ENCODE measurements around the gene ZNF736. TPM values are rescaled to one million over a fixed set of nuclear protein-coding genes. Genes with fewer than 3 reads are reported as not detected.

ZNF736 gene
- total RNA-seq, 4 donors from 2014 or later: 2.4 to 9.2 (median 7.5) TPM

- no peak for TF ChIP-seq POLR2AphosphoS5 (IDR thresholded peaks at IDR 0.05)
- TF ChIP-seq EP300 (IDR thresholded peaks at IDR 0.05): no peak
- no peak for TF ChIP-seq POLR2A (IDR thresholded peaks at IDR 0.05)
- no peaks in the 10 kb centered on the region for H3K9me3 ChIP-seq
- WGBS, 2 donors (ENCODE audit: low coverage in 1 of 2): 86 to 88% methylated on average over 7 to 8 of the region's 9 CpGs
- ATAC-seq: no peak
- no peaks in the 10 kb centered on the region for H3K36me3 ChIP-seq
- H3K27ac ChIP-seq: no peak overlapping the region
- H3K4me1 ChIP-seq: peaks cover 0 to under 1% (median 0%) of the 10 kb centered on the region in 3 donors
- no peaks in the 10 kb centered on the region for H3K27me3 ChIP-seq
- no peak overlapping the region for H3K4me3 ChIP-seq
Observed at GRCh38 chr7:64300641-64301405, 12.9 kb upstream of the ZNF736 start.

GRCh38 chr7:64307254-64308015 is 6.3 kb upstream of the ZNF736 start:
- 3 to 11% methylated on average over 6 to 10 of the region's 33 CpGs for WGBS, 2 donors (ENCODE audit: low coverage in 1 of 2)
- no peaks in the 10 kb centered on the region for H3K9me3 ChIP-seq
- no peaks in the 10 kb centered on the region for H3K27me3 ChIP-seq

GRCh38 chr7:64308016-64308270 is 5.8 kb upstream of the ZNF736 start:
- peak overlapping the region; percentile 85 to 92 (median 90) for H3K27ac ChIP-seq

More at GRCh38 chr7:64307254-64308015, 6.3 kb upstream of the ZNF736 start:
- Histone ChIP-seq H3K36me3 (no peaks in the 10 kb centered on the region), H3K4me3 (peak overlapping the region; percentile 62 to 84), H3K27ac (peak overlapping the region; percentile 85 to 92 (median 90)), H3K4me1 (peaks cover 0 to 16% (median 0%) of the 10 kb centered on the region in 3 donors)
- peak in 1 of 2 donors; percentile 26 for TF ChIP-seq POLR2A (IDR thresholded peaks at IDR 0.05)
- no peak for TF ChIP-seq EP300 (IDR thresholded peaks at IDR 0.05)
- TF ChIP-seq CTCF (IDR thresholded peaks at IDR 0.05): peak in 2 of 4 experiments; percentile 22 to 51
- TF ChIP-seq POLR2AphosphoS5 (IDR thresholded peaks at IDR 0.05): peak; percentile 70
- ATAC-seq: peak; percentile 95

GRCh38 chr7:64310426-64310825 is 3.3 kb upstream of the ZNF736 start:
- Histone ChIP-seq H3K36me3 (no peaks in the 10 kb centered on the region), H3K9me3 (no peaks in the 10 kb centered on the region), H3K27me3 (no peaks in the 10 kb centered on the region), H3K4me3 (no peak overlapping the region), H3K4me1 (peaks cover 0 to 36% (median 9%) of the 10 kb centered on the region in 3 donors), H3K27ac (no peak overlapping the region)
- WGBS, 2 donors (ENCODE audit: low coverage in 1 of 2): no CpG with 5 or more reads among the region's 3 CpGs
- TF ChIP-seq POLR2AphosphoS5 (IDR thresholded peaks at IDR 0.05): no peak
- no peak for TF ChIP-seq EP300 (IDR thresholded peaks at IDR 0.05)
- no peak for TF ChIP-seq POLR2A (IDR thresholded peaks at IDR 0.05)
- TF ChIP-seq CTCF (IDR thresholded peaks at IDR 0.05): no peak
- no peak for ATAC-seq

More at GRCh38 chr7:64308016-64308270, 5.8 kb upstream of the ZNF736 start:
- TF ChIP-seq CTCF (IDR thresholded peaks at IDR 0.05) (no peak), POLR2A (IDR thresholded peaks at IDR 0.05) (no peak), EP300 (IDR thresholded peaks at IDR 0.05) (no peak), POLR2AphosphoS5 (IDR thresholded peaks at IDR 0.05) (no peak)
- ATAC-seq: no peak
- peaks cover 0 to 16% (median 0%) of the 10 kb centered on the region in 3 donors for H3K4me1 ChIP-seq
- H3K27me3 ChIP-seq: no peaks in the 10 kb centered on the region
- 54 to 63% methylated on average over 3 to 5 of the region's 7 CpGs for WGBS, 2 donors (ENCODE audit: low coverage in 1 of 2)
- H3K9me3 ChIP-seq: no peaks in the 10 kb centered on the region
- no peaks in the 10 kb centered on the region for H3K36me3 ChIP-seq
- H3K4me3 ChIP-seq: peak overlapping the region in 1 of 2 donors; percentile 62

GRCh38 chr7:64312826-64313225 is 935 bp upstream of the ZNF736 start:
- no peak for ATAC-seq
- H3K4me1 ChIP-seq: peaks cover 0 to 32% (median 9%) of the 10 kb centered on the region in 3 donors
- H3K4me3 ChIP-seq: no peak overlapping the region
- H3K27me3 ChIP-seq: no peaks in the 10 kb centered on the region
- TF ChIP-seq CTCF (IDR thresholded peaks at IDR 0.05) (no peak), EP300 (IDR thresholded peaks at IDR 0.05) (no peak), POLR2A (IDR thresholded peaks at IDR 0.05) (no peak), POLR2AphosphoS5 (IDR thresholded peaks at IDR 0.05) (no peak)
- H3K9me3 ChIP-seq: no peaks in the 10 kb centered on the region
- peaks cover 0 to 4% of the 10 kb centered on the region in 2 donors for H3K36me3 ChIP-seq
- H3K27ac ChIP-seq: peak overlapping the region in 2 of 4 donors; percentile 71 to 74
- WGBS, 2 donors (ENCODE audit: low coverage in 1 of 2): 0% methylated on average over 2 of the region's 2 CpGs; no CpG with 5 or more reads in 1 of the 2 donors
